ENCODE data around the gene SPEN.

DNA sequence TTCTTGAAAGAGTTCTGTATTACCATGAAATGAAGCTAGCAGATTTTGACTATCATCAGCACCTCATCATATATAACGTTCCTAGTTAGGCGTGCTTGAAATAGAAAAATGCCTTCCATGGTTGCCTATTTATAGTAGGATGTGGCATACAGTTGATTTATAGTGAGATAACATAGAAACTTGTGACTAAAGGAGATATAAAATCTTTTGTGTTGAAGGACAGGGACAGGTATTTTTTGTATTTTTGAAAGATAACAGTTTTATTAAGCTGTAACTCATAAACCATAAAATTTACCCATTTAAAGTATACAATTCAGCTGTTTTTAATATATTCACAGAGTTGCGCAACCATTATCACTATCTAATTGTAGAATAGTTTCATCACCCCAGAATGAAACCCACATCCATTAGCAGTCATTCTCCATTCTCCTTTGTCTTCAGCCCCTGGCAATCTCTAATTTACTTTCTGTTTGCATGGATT, 19.3 kb downstream of the SPEN start:
- TF ChIP-seq, protein P1, sequence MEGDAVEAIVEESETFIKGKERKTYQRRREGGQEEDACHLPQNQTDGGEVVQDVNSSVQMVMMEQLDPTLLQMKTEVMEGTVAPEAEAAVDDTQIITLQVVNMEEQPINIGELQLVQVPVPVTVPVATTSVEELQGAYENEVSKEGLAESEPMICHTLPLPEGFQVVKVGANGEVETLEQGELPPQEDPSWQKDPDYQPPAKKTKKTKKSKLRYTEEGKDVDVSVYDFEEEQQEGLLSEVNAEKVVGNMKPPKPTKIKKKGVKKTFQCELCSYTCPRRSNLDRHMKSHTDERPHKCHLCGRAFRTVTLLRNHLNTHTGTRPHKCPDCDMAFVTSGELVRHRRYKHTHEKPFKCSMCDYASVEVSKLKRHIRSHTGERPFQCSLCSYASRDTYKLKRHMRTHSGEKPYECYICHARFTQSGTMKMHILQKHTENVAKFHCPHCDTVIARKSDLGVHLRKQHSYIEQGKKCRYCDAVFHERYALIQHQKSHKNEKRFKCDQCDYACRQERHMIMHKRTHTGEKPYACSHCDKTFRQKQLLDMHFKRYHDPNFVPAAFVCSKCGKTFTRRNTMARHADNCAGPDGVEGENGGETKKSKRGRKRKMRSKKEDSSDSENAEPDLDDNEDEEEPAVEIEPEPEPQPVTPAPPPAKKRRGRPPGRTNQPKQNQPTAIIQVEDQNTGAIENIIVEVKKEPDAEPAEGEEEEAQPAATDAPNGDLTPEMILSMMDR (IDR thresholded peaks at IDR 0.05) = no peak
- no peak for TF ChIP-seq POLR2A (IDR thresholded peaks at IDR 0.05)

Data from lower leg skin (tissue), 3 donors.